Peyer's patch (tissue), 4 donors: ENCODE data around the gene FUT3. TPM values are rescaled to one million over a fixed set of nuclear protein-coding genes. Genes with fewer than 3 reads are reported as not detected.

Experiments
- DNase-seq, 3 donors: peaks; one replicate each; pipeline ENCODE4 v3.0.0-alpha.2; 2017 to 2019
- H3K27ac ChIP-seq, 4 donors: fragments of 200-600 bp; sonication (generic); one replicate each; pipeline ENCODE4 v1.5.1; 2016 to 2019
- H3K27me3 ChIP-seq, 2 donors: fragments of 200-600 bp; sonication (generic); one replicate each; pipeline ENCODE4 v1.5.1; 2019
- H3K36me3 ChIP-seq, 3 donors: fragments of 200-600 bp; sonication (generic); one replicate each; pipeline ENCODE4 v1.5.1; 2016 to 2019
- H3K4me1 ChIP-seq, 4 donors: fragments of 200-600 bp; sonication (generic); one replicate each; pipeline ENCODE4 v1.5.1; 2016 to 2019
- H3K4me3 ChIP-seq, 4 donors: fragments of 200-600 bp; sonication (generic); 1 replicate in 3 of 4; 2 replicates in 1 of 4; pipeline ENCODE4 v1.5.1; 2016 to 2019; ENCODE audit warnings: mild to moderate bottlenecking in 1 of 4
- H3K9me3 ChIP-seq, 4 donors: fragments of 200-600 bp; sonication (generic); one replicate each; pipeline ENCODE4 v1.5.1; 2016 to 2019; ENCODE audit warnings: mild to moderate bottlenecking in 1 of 4
- POLR2A ChIP-seq, 2 donors: fragments of 450-650 bp; IDR thresholded peaks; one replicate each; pipeline ENCODE4 v1.5.1; 2017; ENCODE audit warnings: antibody characterized with exemption in 2 of 2, mild to moderate bottlenecking in 2 of 2, moderate library complexity in 2 of 2
- total RNA-seq, 4 donors: library from RNA; depleted of rRNA; stranded (reverse); fragments of >200 nt; gene quantifications; one replicate each; pipeline ENCODE4 v1.1.0, GENCODE V29; 2016
- TF ChIP-seq, protein P1 (sequence below), 6 experiments: fragments of 450-650 bp in 4 of 6; fragments of 200-600 bp in 2 of 6; sonication (generic) in 1 of 6; IDR thresholded peaks; one replicate each; pipeline ENCODE4 v1.5.1; 2017 to 2019; ENCODE audit warnings: antibody characterized with exemption in 6 of 6, mild to moderate bottlenecking in 3 of 6, moderate library complexity in 1 of 6

FUT3 gene
- total RNA-seq, 4 donors from 2014 or later = 37.1 to 207 (median 155) TPM

DNA sequence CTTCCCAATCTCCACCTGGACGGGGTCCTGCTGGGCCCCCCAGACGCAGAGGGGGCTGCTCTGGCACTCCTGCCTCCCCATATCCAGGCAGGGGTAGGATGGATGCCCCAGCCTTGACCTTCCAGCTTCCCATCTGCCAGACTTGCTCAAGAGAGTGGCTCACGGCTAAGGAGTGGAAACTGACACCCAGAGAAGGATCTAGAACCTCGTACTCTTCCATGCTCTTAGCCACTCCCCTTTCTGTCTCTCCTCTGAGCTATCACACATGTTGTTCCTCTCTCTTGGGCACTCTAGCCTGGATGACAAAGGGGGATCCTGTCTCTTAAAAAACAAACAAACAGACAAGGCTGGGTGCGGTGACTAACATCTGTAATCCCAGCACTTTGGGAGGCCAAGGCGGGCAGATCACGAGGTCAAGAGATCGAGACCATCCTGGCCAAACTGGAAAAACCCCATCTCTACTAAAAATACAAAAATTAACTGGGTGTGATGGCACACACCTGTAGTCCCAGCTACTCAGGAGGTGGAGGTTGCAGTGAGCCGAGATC is 31.2 kb upstream of the FUT3 start:
- Histone ChIP-seq H3K27ac (no peak overlapping the region), H3K9me3 (no peaks in the 10 kb centered on the region), H3K36me3 (no peaks in the 10 kb centered on the region), H3K4me1 (peaks cover 0 to 13% (median 0%) of the 10 kb centered on the region in 4 donors), H3K4me3 (no peak overlapping the region), H3K27me3 (no peaks in the 10 kb centered on the region)
- TF ChIP-seq, protein P1, sequence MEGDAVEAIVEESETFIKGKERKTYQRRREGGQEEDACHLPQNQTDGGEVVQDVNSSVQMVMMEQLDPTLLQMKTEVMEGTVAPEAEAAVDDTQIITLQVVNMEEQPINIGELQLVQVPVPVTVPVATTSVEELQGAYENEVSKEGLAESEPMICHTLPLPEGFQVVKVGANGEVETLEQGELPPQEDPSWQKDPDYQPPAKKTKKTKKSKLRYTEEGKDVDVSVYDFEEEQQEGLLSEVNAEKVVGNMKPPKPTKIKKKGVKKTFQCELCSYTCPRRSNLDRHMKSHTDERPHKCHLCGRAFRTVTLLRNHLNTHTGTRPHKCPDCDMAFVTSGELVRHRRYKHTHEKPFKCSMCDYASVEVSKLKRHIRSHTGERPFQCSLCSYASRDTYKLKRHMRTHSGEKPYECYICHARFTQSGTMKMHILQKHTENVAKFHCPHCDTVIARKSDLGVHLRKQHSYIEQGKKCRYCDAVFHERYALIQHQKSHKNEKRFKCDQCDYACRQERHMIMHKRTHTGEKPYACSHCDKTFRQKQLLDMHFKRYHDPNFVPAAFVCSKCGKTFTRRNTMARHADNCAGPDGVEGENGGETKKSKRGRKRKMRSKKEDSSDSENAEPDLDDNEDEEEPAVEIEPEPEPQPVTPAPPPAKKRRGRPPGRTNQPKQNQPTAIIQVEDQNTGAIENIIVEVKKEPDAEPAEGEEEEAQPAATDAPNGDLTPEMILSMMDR (IDR thresholded peaks at IDR 0.05) = no peak
- no peak for TF ChIP-seq POLR2A (IDR thresholded peaks at IDR 0.05)
- no peak for DNase-seq

DNA sequence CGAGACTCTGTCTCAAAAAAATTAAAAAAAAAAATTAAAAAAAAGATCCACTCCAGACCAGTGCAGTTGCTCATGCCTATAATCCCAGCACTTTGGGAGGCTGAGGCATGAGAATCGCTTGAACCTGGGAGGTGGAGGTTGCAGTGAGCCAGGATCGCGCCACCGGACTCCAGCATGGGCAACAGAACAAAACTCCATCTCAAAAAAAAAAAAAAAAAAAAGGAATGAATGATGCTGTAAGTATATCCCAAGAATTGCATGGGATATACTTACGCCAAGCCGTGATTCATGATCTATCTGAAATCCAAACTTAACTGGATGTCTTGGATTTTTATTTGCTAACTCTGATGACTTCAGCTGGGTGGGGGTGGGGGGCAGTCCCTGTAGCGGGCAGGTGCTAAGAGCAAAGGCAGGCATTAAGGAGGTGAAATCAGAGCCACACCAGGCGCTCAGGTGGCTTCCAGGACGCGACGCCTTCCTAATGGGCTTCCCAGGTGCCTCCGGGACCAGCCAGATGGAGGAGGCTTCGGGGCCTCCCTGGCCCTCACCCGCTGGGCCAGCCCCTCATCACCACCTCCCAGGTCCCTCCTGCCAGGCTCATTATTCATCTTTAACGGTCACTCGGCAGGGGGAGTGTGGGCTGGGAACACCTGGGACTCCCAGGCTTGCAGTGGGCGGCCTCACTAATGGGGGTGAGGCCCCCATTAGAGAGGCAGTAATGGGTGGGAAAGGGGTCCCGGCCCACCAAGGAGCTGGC is 30.5 kb upstream of the FUT3 start:
- Histone ChIP-seq H3K4me3 (no peak overlapping the region), H3K4me1 (peaks cover 0 to 13% (median 0%) of the 10 kb centered on the region in 4 donors), H3K9me3 (no peaks in the 10 kb centered on the region), H3K27ac (no peak overlapping the region), H3K27me3 (no peaks in the 10 kb centered on the region), H3K36me3 (no peaks in the 10 kb centered on the region)
- no peak for DNase-seq
- TF ChIP-seq POLR2A (IDR thresholded peaks at IDR 0.05) = no peak
- TF ChIP-seq, protein P1 (IDR thresholded peaks at IDR 0.05) = no peak

DNA sequence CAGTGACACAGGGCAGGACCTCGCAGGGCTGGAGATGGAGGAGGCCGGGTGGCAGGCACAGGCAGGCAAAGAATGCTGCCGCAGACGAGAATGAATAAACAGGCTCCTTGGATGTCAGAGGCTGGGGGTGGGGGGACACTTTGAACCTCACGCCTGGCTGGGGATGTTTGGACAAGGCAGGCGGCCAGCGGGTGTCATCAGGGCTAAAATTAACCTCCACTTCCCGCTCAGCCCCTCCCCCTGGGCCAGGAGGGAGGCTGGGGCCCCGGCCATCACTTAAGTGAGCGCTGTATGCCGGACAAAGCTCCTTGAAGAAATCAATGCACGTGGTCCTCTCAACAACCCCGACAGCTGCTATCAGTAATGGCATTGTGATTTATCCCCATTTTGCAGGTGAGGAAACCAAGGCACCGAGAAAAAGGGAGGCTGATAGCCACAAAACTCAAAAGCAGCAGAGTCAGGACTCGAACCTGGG is 29.4 kb upstream of the FUT3 start:
- H3K4me1 ChIP-seq = peaks cover 0 to 13% (median 0%) of the 10 kb centered on the region in 4 donors
- TF ChIP-seq, protein P1 (IDR thresholded peaks at IDR 0.05) = no peak
- TF ChIP-seq POLR2A (IDR thresholded peaks at IDR 0.05) = no peak
- peak in 1 of 3 donors; percentile 64 for DNase-seq
- no peak overlapping the region for H3K4me3 ChIP-seq
- H3K36me3 ChIP-seq = no peaks in the 10 kb centered on the region
- no peaks in the 10 kb centered on the region for H3K9me3 ChIP-seq
- no peaks in the 10 kb centered on the region for H3K27me3 ChIP-seq
- peak overlapping the region in 3 of 4 donors; percentile 19 to 58 (median 42) for H3K27ac ChIP-seq

DNA sequence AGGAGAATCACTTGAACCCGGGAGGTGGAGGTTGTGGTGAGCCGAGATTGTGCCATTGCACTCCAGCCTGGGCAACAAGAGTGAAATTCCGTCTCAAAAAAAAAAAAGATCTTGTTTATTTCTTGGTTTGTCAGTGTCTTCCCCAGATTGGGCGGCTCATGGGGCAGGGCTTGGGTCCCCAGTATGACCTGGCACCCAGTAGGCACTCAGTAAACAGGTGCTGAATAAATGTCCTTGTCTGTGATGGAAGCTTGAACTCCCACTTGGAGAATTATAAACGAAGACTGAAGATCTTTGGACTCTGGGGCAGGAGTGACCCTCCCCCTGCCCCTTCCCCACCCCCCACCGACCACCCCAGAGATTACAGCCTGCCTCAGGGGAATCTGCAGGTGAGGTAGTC is 28.9 kb upstream of the FUT3 start:
- Histone ChIP-seq H3K27ac (peak overlapping the region in 3 of 4 donors; percentile 19 to 58 (median 42)), H3K9me3 (no peaks in the 10 kb centered on the region), H3K4me1 (peaks cover 0 to 13% (median 0%) of the 10 kb centered on the region in 4 donors), H3K36me3 (no peaks in the 10 kb centered on the region), H3K27me3 (no peaks in the 10 kb centered on the region), H3K4me3 (no peak overlapping the region)
- DNase-seq = no peak
- TF ChIP-seq, protein P1 (IDR thresholded peaks at IDR 0.05) = no peak
- no peak for TF ChIP-seq POLR2A (IDR thresholded peaks at IDR 0.05)

DNA sequence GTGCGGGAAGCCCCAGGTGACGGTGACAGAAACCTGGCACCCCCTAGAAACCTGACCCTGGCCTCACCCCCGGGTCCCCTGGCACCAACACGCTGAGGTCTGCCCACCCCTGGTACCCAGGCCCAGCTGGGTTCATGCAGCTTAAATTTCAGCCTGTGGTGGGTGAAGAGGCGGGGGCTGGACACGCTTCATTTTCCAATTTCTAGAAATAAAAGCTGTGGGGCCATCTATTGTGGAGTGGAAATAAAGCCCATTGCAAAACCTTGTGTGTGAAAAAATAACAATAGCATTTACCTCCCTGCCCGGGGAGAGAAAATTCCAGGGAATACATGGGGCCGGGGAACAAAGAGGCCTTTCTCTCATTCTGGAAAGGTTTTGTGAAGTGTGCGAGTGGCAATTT is 26.6 kb upstream of the FUT3 start:
- Histone ChIP-seq H3K36me3 (no peaks in the 10 kb centered on the region), H3K27me3 (no peaks in the 10 kb centered on the region), H3K4me1 (peaks cover 0 to 13% (median 0%) of the 10 kb centered on the region in 4 donors), H3K9me3 (no peaks in the 10 kb centered on the region), H3K4me3 (no peak overlapping the region), H3K27ac (no peak overlapping the region)
- DNase-seq = no peak
- TF ChIP-seq POLR2A (IDR thresholded peaks at IDR 0.05) = no peak
- TF ChIP-seq, protein P1 (IDR thresholded peaks at IDR 0.05) = no peak
